HG02610 (cell line): ENCODE measurements around the gene TMEM233.

ENCODE experiments used
- ATAC-seq: cut with Tn5 transposase; IDR thresholded peaks from one replicate; pipeline ENCODE4 v1.9.1; 2021; ENCODE audit warnings: mild to moderate bottlenecking, moderate library complexity; ENCODE audit not compliant: unreplicated experiment

Gene TMEM233

DNA sequence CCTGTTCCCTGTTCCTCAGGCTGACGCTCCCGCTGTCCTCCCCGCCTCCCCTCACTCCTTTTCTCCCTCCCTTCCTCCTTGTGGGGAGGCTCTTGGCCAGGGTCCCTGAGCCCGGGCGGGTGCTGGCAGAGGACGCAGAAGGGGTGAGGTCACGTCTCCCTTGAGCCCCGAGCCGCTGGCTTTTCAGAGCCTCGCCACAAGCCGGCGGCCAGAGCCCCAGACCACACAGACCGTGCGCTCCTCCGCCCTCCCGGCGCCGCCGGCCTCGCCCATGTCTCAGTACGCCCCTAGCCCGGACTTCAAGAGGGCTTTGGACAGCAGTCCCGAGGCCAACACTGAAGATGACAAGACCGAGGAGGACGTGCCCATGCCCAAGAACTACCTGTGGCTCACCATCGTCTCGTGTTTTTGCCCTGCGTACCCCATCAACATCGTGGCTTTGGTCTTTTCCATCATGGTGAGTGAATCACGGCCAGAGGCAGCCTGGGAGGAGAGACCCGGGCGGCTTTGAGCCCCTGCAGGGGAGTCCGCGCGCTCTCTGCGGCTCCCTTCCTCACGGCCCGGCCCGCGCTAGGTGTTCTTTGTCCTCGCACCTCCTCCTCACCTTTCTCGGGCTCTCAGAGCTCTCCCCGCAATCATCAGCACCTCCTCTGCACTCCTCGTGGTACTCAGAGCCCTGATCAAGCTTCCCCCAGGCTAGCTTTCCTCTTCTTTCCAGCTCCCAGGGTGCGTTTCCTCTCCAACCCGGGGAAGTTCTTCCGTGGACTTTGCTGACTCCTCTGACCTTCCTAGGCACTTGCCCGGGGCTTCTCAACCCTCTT lies at the start of gene TMEM233:
Gene TMEM233 (plus strand): TSS at position 197 of the 821 bp plus-strand sequence. CDS start 75 bp downstream, at position 272.
- ATAC-seq: no peak

DNA sequence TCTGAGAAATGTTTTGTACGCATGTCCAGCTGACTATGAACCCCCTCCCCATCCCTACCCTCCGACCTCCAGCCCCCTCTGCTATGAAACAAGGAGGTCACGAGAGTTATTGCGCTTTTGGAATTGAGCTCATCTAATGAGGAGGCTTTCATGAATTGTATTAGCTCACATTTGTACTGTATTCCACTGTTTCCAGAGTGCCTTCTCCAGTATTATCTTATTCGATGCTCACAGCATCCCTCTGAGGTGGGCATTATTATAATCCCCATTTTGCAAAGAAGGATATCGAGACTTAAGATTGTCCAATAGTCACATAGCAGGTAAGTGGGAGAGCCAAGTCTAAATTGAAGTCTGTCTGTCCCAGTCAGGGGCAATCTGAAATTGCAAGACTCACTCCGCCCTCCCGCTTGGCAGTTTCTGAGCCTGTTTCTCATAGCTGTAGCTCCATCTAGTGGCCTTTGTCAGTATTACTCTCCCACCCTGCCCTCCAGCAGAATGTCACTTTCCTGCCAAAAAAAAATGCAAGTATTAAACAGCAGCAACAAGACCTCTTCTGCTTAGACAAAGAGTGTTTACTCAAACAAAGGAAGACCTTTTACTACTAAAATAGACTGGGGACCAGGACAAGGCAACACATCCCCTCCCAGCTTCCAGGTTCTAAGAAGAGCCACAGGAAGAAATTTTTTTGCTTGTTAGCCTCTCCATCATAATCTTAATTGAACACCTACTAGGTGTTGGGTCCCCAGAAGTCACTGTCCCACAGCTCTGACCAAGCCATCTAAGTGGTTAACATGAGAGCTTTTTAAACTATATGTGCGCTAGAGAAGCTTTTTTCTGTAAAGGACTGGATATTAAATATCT lies 48.6 kb upstream of the TMEM233 start:
- no peak for ATAC-seq

DNA sequence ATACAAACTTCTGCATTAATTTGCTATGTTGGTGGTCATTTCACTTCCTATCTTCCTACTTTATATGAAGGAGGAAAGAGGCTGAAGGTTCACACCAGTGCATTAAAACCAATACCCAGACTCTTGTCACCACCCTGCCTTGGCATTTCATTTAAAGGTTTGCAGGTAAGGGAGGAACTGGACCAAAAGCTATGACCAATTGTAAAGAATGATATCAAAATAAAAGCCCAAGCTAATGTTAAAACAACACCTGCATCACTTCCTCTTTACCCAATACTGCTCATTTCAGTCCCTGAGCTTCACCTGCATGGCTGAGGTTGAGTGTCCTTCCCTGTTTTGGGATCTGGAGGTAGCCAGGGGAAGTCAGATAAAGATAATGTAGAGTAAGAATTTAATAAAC lies 47.2 kb upstream of the TMEM233 start:
- ATAC-seq: no peak

DNA sequence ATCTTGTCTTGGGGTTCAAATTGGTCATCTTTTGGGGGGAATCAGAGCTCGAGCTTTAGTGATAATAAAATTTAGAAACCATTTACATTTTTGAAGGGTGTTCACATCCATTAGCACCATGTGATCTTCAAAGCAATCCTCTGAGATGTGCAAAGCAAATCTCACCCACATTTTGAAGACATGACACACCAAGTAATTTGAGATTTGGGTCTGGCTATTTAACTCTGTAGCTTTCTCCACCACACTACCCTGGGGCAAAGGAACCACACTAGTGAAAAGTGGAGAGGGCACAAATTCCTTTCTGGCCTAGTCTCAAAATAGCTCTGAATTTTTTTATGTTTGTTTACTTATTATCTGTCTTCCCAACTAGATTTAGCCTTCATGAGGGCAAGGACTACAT lies 46.6 kb upstream of the TMEM233 start:
- ATAC-seq: no peak

DNA sequence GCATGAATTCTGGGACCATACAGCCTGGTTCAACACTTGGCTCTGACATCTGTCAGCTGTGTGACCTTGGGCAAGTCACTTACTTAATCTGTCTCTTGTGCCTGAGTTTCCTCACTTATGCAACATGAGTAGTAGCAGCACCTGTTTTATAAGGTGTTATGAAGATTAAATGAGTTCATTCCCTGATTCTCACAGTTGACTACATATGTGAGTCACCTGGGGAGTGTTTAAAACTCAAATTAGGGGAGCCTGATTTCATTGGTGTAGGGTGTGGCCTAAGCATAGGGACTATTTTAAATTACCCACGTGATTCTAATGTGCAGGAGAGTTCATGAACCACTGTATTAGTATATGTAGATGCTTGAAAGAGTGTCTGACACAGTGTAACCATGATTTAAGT lies 36.7 kb upstream of the TMEM233 start:
- no peak for ATAC-seq

DNA sequence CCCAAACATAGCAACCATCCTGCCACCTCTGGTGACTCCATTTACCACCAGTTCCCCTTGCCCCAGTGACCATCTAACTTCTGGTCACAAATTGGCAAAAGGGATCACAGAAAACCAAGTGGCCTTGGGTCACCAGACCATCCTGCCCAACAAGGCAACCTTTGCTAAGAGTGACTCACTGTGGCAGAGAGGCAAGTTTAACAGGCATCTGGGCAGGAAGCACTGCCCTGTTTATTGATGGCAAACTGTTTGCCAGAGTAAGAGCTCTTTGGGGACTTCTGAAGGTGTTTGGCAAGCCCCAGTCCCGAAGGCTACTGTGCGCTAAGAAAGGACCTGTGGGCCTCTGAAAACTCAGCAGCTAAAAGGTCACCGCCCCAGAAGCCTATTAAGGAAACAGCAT lies 28.2 kb upstream of the TMEM233 start:
- no peak for ATAC-seq

DNA sequence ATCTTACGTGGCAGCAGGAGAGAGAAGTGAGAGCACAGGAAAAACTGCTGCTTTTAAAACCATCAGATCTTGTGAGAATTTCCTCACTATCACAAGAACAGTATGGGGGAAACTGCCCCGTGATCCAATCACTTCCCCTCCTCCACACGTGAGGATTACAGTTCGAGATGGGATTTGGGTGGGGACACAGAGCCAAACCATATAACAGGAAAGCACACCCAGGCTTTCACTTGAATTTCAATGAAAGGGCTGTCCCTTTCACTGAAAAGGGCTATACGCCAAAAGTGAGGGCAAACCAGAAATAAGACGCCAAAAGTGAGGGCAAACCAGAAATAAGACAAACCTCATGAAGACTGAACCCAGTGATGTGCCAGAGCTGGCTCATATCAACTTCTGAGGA lies 22.8 kb upstream of the TMEM233 start:
- no peak for ATAC-seq

DNA sequence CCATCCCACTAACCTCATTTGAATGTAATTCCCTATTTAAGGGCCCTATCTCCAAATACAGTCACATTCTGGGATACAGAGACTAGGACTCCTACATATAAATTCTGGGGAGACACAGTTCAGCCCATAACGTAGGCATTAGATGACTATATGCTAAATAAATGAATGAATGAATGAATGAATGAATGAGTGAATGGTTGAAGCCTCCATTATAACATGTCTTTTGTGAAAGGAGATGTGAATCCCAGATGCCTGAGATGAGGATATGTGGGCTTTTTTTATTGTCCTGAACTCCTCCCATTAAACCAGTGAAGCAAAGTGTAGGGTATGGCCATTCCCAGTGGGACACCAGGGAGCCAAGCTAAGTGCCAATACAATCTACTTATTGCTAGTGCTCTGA lies 20.5 kb upstream of the TMEM233 start:
- no peak for ATAC-seq

DNA sequence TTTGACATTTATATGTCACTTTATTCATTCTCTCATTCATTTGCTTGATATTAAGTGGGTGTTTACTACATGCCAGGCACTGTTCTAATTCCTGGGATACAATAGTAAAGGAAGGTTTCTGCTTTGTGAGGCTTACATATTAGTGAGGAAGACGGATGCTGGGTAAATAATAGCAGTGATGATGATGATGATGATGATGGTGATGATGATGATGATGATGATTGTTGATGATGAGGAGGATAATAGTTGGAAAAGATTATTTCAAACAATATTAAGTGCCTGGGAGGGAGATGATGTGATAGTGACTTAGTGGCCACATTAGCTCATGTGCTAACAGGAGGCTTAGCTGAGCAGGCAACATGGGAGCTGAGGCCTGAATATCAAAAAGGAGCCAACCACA lies 19.3 kb upstream of the TMEM233 start:
- no peak for ATAC-seq

DNA sequence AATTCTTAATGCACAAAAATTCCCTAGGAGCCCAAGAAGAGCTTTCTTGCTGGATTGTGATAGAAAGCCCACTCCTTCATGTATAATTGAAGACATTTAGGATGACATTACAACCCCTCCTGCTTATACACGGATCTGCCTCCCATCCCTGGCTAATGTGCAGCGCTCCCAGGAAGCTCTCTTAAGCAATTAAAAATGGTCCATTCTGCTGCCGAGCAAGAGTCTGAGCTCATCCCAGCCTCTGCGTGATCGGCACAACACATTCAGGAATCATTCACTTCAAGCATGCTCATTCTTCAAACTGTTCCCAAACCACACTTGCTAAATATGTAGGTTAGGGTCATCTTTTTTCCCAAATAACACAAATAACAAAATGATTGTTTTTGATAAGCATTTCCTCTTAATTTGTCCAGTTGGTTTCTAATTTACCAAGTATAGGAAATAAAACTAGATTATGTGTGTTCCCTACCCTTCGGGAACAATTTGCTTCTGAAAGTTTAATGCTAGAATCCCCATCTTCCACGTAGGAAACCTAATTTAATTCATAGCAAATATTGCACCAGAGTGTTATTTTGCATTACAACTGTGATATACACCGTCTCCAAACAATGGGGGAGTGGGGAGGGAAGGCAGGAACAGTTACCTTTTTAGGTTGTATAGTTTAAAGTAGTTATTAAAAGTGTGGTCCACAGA lies 17.3 kb upstream of the TMEM233 start:
- no peak for ATAC-seq

DNA sequence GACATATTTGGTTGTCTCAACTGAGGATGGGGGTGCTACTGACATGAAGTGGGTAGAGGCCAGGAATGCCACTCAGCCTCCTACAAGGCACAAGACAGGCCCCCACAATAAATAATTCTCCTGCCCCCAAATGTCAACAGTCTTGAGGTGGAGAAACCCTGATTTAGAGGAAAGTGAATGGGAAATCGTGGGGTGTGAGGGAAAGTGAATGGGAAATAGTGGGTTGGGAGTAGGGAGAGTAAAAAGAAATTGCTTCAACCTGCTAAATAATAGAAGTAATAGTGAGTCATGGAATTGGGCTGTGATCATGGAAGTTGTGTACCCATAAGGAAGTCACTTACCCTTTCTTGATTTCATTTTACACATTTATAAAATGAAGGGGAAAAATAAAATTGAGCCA lies 16.7 kb upstream of the TMEM233 start:
- ATAC-seq: no peak

DNA sequence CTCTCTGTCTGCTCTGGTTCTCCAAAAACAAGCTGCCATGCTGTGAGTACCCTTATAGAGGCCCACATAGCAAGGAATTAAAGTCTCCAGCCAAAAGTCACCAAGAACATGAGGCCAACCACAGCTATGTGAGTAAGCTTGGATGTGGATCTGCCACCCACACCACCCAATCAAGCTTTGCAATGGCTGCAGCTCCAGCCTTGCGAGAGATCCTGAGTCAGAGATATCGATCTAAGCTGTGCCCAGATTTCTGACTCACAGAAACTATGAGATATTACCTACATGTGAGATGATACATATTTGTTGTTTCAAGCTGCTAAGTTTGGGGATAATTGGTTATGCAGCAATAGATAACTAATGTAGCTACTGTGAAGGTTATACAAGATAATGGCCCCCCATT lies 15.5 kb upstream of the TMEM233 start:
- no peak for ATAC-seq

DNA sequence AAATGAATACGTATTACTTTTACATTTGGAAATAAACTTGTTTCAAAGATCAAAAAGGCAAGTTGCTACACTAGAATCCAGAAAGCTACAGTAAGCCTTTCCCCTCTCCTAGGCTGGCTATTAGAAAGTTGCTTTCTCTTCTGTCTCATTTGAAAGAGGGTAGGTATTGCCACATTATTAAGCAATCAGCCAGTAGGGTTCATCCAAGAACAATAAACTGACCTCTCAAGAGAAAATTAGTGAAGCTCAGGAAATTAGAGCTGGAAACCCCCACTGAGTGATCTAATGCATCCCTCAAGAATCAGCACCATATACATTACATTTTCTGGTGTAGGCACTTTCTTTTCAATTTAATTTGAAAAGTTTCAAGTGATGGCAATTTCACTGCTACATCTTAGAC lies 4.5 kb upstream of the TMEM233 start:
- ATAC-seq: no peak

DNA sequence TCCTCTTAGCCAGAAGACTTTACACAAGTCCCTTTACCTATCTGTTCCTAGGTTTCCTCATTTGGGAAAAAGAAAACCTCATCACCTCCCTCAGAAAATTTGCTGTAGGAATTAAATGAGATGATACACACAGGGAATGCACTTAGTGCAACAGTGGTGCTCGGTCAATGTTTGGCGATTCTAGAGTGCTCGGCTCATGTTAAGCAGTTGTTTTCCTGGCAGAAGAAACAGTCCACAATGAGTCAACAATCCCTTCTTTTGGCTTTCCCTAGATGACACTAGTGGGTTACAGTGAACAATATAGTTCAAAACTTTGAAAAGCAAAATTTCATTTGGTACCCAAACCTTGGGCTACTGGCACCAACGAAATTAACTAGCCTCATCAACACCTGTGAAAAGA lies 3.9 kb upstream of the TMEM233 start:
- no peak for ATAC-seq

DNA sequence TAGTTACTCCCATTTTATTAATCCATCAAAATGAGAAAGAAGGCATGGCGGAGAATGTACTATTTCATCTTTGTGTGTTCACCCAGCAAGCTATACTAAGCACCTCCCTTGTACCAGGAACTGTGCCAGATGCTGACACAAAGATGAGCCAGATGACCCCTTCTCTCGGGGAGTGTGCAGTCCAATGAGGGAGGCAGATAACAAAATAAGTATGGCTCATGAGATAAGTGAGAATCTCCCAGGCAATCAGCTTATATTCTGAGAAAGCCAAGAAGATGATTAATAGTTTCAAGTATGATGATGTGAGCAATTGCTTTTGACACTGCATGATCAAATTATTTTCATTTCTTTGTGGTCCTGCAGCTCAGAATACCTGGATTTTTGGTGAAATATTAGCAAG lies 1.3 kb upstream of the TMEM233 start:
- no peak for ATAC-seq

DNA sequence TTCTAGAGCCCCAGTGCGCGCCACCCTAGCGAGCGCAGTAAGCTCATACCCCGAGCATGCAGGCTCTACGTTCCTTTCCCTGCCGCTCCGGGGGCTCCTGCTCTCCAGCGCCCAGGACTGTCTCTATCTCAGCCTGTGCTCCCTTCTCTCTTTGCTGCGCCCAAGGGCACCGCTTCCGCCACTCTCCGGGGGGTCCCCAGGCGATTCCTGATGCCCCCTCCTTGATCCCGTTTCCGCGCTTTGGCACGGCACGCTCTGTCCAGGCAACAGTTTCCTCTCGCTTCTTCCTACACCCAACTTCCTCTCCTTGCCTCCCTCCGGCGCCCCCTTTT lies 791 bp downstream of the TMEM233 start:
- no peak for ATAC-seq

DNA sequence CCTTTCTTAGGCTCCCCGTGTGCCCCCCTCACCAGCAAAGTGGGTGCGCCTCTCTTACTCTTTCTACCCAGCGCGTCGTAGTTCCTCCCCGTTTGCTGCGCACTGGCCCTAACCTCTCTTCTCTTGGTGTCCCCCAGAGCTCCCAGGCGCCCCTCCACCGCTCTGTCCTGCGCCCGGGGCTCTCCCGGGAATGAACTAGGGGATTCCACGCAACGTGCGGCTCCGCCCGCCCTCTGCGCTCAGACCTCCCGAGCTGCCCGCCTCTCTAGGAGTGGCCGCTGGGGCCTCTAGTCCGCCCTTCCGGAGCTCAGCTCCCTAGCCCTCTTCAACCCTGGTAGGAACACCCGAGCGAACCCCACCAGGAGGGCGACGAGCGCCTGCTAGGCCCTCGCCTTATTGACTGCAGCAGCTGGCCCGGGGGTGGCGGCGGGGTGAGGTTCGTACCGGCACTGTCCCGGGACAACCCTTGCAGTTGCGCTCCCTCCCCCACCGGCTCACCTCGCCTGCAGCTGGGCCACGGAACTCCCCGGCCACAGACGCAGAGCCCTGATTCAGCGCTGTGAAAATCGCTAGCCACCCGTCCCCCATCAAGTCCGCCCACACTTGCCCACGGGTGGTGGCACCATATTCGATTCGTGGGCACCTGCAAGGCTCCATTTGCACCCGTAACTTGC lies 1.3 kb downstream of the TMEM233 start:
- ATAC-seq: no peak

DNA sequence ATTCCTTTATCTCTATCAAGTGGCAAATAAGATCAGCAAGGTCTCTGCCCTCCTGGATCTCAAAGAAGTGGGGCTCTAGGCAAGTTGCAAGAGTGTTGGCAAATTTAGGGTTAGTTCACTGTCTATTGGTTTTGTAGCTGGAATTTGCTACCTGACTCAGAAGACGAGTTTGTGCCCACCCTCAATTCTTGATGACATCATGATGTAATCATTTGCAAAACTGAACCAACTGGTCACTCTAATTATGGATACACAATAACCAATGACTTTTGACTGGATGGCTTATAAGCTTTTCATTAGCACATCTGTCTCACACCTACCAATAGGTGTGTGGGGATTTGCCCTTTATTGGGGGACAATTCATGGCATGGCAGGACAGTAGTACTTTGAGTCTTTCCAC lies 4.6 kb downstream of the TMEM233 start:
- no peak for ATAC-seq

DNA sequence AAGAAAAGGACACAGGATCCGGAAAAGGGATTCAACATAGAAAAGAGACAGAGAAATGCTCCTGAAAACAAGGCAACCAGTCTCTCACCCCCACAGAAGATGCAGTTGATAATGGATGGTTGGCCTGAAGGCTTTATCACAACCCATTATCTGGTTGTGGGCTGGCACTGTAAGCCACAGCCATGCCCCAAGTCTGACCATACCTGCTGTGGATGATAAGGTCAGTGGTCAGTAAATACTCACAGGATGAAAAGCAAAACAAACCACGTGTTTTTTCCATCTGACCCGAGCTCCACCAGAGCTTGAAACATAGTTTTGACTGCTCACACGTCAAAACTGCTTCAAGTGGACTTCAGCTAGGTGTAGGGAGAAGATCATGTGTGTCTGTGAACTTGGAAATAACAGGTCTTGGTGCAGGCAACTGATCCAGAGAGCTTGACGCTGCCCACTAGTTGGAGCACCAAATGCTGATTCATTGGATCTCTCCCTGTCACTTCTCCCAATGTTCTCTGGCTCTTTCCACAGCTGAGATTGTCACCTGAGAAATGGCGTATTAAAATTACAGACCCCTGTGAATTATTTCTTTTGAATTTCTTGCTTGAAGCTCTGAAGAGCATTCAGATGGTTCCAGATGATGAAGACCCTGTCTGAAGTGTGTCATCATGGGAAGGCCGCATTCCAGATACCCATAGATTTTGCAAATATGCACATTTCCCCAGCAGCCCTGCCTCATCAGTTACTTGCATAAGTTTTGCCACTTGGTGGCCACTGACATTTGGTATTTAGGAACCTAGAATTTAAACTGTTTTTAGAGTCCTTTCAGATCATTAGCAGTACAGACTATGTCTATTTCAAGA lies 8.5 kb downstream of the TMEM233 start:
- ATAC-seq: no peak

DNA sequence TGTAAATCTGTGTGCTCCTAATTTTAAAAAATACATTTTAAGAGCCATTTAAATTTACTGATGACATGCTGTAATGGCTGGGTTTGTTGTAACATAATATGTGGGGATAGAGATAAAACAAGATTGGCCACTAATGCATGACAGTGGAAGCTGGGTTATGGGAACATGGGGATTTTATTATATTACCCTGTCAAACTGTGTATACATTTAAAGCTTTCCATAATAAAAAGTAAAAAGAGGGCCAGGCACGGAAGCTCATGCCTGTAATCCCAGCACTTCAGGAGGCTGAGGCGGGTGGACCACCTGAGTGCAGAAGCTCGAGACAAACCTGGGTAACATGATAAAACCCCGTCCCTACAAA lies 9.1 kb downstream of the TMEM233 start:
- ATAC-seq: no peak
